Astrocyte of the cerebellum (primary cell): ENCODE data around the gene IFT43.

Experiments
- DNase-seq: peaks from one replicate; pipeline ENCODE4 v3.0.0-alpha.2; 2011; ENCODE audit warnings: low read depth
- H3K4me3 ChIP-seq: 2 replicates; pipeline ENCODE4 v1.5.1; 2011; ENCODE audit warnings: mild to moderate bottlenecking, low read depth, low read length, moderate library complexity
- in situ Hi-C: cut with HindIII; loops from 2 replicates; pipeline ENCODE4 v1.10.0; 2017; ENCODE audit warnings: low sequenced_read_pairs
- TF ChIP-seq, protein P1 (sequence below): IDR thresholded peaks from 2 replicates; pipeline ENCODE4 v1.5.1; 2012; ENCODE audit warnings: low read length, low read depth, moderate library complexity, mild to moderate bottlenecking; ENCODE audit errors: missing control alignments

IFT43 gene

GRCh38 chr14:75979071-75979571 is 6.4 kb upstream of the IFT43 start:
- H3K4me3 ChIP-seq: peak overlapping the region; percentile 62
- DNase-seq: no peak
- in situ Hi-C loops: loop anchor here (5.0 kb wide), 1 partner anchor 267 kb away; no protein-coding TSS in a partner anchor
- TF ChIP-seq, protein P1, sequence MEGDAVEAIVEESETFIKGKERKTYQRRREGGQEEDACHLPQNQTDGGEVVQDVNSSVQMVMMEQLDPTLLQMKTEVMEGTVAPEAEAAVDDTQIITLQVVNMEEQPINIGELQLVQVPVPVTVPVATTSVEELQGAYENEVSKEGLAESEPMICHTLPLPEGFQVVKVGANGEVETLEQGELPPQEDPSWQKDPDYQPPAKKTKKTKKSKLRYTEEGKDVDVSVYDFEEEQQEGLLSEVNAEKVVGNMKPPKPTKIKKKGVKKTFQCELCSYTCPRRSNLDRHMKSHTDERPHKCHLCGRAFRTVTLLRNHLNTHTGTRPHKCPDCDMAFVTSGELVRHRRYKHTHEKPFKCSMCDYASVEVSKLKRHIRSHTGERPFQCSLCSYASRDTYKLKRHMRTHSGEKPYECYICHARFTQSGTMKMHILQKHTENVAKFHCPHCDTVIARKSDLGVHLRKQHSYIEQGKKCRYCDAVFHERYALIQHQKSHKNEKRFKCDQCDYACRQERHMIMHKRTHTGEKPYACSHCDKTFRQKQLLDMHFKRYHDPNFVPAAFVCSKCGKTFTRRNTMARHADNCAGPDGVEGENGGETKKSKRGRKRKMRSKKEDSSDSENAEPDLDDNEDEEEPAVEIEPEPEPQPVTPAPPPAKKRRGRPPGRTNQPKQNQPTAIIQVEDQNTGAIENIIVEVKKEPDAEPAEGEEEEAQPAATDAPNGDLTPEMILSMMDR: peak; percentile 78

DNA sequence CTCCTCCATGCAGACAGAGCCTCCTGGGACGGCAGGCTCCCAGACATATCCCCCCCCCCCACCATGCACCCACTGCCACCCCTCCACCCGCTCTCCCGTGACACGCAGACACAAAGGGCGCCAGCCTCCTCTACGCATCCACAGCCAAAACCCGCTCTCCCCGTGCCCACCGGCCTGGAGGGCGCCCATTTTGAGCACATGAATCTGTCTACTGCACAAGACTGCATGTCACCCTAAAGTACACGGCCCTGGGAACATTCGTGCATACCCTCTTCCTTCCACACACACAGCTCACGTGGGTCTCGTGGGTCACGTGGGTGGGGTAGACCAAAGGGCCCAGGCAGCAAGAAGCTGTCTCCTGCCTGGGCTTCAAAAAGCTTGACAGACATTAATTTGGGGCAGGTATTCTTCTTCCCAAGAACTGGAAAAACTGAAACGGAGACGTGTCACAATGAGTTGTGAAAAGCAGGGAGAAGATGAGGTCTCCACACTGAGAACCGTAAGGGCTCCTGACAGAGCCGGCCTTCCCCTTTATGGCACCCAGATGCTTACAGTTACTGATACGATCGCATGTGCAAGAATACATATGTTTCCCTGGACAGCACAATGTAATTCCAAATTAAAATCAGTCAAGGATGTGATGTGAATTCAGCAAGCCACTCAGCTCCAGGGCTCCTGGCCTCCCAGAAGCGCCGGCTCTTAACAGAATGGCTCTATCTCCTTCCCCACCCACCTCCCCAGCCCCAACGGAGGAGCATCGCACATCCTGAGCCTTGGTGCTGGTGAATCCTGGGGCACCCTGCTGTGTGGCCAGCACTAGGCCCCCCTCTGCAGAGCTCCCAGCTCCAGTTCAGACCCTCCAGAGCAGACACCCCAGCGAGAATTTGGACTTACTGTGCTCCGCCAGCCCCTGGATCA is 5.7 kb upstream of the IFT43 start:
- DNase-seq: no peak
- peak overlapping the region; percentile 62 for H3K4me3 ChIP-seq
- TF ChIP-seq, protein P1: no peak
- in situ Hi-C loops: loop anchor here (5.0 kb wide), 1 partner anchor 268 kb away; no protein-coding TSS in a partner anchor

DNA sequence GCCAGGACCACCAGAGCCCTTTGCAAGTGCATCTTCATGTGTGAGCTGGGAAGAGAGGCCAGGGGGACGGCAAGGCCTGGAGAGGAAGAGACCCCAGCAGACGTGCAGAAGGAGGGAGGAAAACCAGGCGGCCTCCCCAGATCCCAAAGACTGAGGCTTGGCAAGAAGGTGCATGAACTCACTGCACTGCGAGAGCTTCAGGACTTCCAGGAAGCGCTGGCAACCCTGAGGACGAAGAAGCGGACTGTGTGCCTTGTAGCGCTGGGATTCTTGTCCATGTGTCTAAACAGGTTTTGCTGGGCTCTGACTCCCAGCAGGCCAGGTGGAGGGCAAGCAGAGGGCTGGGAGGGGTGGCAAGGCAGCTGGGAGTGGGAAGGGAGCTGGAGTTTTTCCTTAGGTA is 4.7 kb upstream of the IFT43 start:
- no peak for DNase-seq
- in situ Hi-C loops: no loop called here
- H3K4me3 ChIP-seq: peak overlapping the region; percentile 62
- TF ChIP-seq, protein P1: no peak

GRCh38 chr14:75981426-75982265 is 3.9 kb upstream of the IFT43 start, which contains the start of gene TGFB3:
TSS of gene TGFB3 (minus strand) at chr14:75981995. CDS start at chr14:75980893, 1,102 bp downstream.
- peak within 1 kb of the TSS; percentile 62 for H3K4me3 ChIP-seq
- peak; percentile 78 for DNase-seq
- in situ Hi-C loops: no loop called here
- TF ChIP-seq, protein P1: no peak

- in situ Hi-C loops: no loop called here
- peak; percentile 51 for DNase-seq
- peak overlapping the region; percentile 62 for H3K4me3 ChIP-seq
- TF ChIP-seq, protein P1: peak; percentile 61
These were observed 3.1 kb upstream of the IFT43 start for GRCh38 chr14:75982266-75983018.
